NCI-H1930 (cell line): ENCODE measurements around the gene ARHGAP11B.
"Not testable (repeated sequence)": the region's sequence is repeated elsewhere in the genome, so short reads cannot be mapped to it uniquely, and the experiment has no call there.

Experiments
- DNase-seq, 2 experiments: peaks; one replicate each; lab custom pipeline; 2025; lab: John Stamatoyannopoulos, UW

ARHGAP11B gene

DNA sequence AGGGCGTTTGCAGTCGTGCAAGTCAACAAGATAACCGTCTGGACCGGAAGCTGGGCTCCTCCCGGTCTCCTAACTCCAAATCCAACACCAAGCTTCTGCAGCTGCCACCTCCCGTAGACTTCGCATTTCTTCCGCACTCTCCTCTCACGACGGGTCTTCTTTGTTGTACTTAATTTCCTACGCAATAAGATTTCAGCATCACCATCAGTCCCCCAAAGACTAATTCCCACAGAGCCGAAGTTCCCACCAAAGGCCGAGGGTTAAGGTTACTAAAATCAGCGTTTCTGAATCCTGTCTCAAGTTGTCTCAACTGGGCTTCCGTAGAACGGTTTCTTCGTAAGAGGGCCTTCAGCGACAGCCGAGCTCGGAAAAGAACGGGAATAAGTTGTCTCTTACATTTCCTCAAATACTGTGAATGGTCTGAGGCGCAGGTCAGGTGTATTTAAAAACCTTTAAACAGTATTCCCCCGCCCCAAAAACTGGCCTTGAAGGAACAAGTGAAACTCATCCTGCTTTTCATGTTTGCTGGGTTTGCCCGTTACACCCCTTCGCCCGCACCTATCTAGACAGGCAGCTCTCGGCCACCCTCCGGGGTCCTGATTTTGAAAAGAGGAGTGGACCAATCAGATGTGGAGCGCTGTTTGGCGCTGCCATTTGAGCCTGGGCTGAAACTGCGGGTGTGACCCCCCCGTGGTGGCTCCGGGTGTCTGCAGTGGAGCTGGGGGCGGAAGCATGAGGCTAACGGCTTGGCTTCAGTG is at the start of gene ARHGAP11B:
TSS of gene ARHGAP11B (plus strand) at position 693 of the 758 bp plus-strand sequence.
- DNase-seq = not testable (repeated sequence)

DNA sequence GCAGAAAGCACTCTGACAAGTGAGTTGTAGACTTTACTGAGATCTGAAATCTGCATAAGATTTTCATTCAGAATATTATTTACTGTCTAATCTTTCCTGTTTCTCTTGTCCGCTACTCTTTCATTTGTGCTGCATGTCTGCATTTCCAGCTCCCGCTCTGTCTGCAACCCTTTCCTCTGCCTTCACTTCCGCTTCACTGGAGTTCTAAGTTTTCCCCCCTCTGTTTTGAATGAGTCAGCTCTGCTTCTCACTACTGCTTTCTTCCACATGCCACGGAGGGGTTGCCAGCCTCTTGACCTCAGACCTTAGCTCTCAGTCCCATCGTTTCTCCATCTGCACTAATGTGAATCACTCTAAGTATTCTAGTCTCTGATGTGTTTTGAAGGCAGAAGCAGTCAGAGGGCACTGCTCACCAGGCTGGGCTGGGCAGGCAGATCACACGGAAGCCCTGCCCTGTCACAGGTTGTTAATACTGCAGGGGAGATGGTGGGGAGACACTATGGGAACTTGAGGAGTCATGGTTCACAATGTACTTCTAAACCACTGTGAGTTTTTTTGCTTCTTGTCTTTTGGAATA is 46.4 kb upstream of the ARHGAP11B start:
- DNase-seq = not testable (repeated sequence)

DNA sequence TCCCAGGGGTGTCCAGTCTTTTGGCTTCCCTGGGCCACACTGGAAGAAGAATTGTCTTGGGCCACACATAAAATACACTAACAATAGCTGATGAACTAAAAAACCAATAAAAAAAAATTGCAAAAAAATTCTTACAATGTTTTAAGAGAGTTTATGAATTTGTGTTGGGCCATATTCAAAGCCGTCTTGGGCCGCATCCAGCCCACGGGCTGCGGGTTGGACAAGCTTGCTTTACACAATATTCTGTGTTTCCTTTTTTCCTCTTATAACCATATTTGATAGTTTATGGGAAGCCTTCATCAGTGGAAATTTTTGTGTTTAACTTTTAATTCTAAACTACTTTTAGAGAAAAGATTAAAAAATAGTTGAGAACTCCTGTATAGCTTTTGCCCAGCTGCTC is 45.2 kb upstream of the ARHGAP11B start:
- DNase-seq = not testable (repeated sequence)

DNA sequence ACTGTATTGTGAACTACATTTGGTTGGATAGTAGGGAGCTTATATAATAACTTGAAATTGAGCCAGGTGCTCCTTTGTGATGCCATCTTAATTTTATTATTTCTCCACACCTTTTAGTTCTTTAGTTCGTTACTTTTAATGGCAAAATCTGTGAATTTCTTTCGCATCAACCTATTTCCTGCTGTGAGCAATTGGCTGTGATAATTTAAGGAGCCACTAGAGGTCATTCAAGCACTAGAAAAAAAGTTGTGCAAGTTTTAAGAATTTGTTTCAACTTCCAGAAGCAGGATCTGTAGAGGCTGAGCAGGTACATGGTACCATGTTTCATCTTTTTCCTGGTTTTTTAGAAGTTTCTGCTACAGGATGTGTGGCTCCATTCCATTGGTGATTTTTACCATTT is 27.0 kb upstream of the ARHGAP11B start:
- DNase-seq = not testable (repeated sequence)

DNA sequence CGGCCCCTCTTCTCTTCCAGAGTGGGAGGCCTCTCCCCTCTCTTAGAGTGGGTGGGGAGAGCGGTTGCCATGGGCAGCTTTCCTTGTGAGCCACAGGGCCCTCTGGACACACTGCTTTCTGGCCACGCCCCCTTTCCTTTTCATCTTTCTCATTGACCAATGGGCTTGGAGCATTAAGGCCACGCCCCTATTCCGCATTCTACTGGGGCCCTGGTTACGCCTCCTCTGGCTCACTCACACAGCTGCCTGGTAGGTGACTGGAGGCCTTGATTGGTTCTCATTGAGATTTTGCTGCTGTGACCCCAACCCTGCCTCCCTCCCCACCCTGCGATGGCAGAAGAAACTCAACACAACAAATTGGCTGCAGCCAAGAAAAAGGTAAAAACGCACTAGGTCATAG is 22.1 kb upstream of the ARHGAP11B start, which contains the start of gene GOLGA8H:
TSS of gene GOLGA8H (plus strand) at position 233 of the 400 bp plus-strand sequence. CDS start at position 331, 98 bp downstream.
- DNase-seq = not testable (repeated sequence)

DNA sequence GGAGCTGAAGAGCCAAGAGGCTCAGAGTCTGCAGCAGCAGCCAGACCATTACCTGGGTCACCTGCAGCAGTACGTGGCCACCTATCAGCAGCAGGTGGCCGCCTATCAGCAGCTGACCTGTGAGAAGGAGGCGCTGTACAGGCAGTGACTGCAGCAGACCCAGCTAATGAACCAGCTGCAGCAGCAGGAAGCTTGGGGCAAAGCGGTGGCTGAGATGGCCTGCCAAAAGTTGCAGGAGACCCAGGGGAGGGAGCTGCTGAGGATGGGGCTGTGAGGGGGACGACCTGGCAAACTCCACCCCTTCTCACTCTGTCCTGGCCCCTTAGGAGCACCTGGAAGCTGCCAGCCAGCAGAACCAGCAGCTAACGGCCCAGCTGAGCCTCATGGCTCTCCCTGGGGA is 13.7 kb upstream of the ARHGAP11B start:
- DNase-seq = not testable (repeated sequence)

DNA sequence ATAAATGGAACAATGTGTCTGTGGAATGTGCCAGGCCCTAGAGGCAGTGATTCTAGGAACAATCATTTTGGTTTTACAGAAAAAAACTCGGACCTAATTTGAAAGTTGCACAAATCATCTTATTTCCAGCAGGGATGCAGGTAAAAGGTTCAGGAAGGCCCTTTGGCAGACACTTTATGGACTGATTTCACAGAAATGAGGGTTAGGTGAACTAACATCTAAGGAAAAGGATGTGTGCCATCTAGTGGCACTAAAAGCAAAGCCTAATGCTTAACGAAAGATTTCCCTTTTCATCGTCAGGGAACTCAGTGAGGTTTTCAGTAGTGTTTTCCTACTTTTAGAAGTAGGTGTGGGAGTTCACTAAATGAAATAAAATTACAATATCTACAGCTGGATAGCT is 4.6 kb upstream of the ARHGAP11B start:
- DNase-seq = not testable (repeated sequence)

DNA sequence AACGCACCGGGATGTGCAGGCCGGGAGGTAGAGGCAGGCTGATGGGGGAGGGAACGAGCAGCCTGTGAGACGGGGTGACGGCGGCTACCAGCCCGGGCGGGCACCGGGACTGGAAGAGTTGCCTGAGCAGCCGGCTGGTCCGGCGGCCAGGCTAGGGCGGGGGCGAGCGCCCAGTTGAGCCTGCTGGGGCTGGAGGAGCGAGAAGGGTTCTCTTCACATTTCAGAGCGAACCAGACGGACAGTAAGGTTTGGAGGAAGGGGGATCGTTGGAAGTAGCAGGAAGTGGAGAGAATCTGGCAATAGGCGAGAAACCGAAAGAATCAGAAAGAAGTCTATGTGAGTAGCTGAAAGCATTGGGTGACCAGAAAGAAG is 252 bp downstream of the ARHGAP11B start:
- DNase-seq = not testable (repeated sequence)

DNA sequence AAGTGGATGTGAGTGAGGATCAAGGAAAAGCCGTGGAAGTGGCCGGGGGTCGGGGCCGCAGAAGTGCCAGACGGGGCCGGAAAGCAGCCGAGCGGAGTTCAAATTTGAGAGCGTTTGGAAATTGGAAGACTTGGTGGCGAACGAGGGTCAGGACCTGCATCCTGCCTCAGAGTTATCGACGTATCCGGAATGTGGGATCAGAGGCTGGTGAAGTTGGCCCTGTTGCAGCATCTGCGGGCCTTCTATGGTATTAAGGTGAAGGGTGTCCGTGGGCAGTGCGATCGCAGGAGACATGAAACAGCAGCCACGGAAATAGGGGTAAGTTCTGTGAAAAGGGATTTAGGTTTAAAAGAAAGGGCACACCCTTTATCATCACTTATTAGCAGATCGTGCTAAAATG is 704 bp downstream of the ARHGAP11B start:
- not testable (repeated sequence) for DNase-seq

DNA sequence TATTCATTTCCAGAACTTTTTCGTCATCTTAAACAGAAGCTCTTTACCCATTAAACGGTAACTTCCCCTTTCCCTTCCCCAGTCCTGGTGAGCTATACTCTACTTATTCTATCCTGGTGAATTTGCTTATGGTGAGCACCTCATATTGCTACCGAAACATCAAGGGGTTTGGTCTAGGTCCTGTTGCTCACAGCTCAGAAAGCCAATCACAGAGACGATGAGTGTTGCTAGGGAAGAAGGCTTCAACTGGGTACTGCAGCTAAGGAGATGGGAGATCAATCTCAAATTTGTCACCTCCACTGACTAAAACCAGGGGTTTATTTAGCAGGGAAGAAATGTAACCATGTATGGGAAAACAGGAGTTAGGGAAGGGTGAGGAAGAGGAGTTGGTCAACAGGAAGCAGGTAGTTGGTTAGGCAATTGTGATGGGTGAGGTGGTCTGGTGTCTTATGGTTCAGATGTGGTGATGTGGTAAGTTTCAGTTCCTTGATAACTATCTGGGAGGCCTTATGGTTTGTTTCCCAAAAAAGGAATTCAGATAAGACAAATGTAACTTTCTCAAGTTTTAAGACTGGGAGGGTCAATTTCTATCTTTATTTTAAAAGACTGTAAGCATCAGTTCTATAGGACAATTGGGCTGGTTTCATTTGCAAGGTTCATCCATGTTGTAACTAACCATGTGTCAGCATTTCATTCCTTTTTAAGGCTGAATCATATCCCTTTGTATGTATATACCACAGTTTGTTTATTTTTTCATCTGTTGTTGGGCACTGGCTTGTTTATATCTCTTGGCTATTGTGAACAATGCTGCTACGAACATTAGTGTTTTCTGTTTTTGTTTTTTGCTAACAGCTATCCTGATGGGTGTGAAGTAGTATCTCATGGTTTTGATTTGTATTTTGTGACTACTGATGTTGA is 24.3 kb downstream of the ARHGAP11B start:
- DNase-seq = no peak

DNA sequence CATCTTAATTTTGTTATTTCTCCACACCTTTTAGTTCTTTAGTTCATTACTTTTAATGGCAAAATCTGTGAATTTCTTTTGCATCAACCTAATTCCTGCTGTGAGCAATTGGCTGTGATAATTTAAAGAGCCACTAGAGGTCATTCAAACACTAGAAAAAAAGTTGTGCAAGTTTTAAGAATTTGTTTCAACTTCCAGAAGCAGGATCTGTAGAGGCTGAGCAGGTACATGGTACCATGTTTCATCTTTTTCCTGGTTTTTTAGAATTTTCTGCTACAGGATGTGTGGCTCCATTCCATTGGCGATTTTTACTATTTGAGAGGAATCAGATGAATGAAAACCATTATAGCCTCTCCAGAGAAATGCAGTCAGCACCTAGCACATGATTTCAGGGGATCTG is 35.2 kb downstream of the ARHGAP11B start:
- not testable (repeated sequence) for DNase-seq

DNA sequence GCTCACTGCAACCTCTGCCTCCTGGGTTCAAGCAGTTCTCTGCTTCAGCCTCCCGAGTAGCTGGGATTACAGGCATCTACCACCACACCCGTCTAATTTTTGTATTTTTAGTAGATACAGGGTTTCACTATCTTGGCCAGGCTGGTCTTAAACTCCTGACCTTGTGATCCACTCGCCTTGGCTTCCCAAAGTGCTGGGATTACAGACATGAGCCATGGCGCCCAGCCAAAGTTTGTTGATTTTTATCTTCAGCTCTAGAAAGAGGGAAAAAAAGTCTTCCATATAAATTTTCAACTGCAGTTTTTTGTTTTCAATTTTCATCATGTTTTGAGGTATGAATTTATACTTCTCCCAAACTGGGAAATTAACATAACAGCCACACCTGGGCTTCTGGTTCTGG is 43.7 kb downstream of the ARHGAP11B start:
- not testable (repeated sequence) for DNase-seq

DNA sequence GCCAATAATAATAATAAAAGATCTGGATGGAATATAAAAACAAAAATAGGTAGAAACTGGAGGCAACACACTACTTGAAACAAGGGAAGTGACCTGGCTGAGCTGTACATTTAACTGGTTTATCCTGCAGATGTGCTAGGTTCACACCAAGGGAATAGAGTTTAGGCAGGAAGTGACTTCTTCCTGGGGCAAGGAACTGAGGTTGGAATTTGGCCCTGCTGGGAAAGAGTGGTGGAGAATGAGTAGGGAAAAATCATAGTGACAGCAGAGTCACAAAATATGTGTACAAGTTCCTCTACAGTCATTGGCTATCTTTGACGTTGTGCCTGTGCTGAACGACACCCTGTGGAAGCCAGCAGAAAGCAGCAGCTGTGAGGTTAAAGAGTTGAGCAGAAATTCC is 44.1 kb downstream of the ARHGAP11B start:
- no peak for DNase-seq

DNA sequence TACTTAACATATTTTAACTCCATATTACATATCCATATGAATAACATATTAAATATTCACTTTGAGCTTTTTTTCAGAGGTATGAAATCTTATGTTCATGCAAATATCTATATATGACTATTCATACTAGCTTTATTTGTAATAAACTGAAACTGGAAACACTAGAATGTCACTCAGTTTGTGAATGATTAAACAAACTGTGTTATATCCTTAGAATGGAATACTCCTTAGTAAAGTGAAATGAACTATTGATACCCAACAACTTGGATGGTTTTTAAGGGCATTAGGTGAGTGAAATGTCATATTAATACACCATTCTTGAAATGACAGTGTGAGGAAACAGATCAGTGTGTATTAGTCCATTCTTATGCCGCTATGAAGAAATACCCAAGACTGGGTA is 45.4 kb downstream of the ARHGAP11B start:
- no peak for DNase-seq

DNA sequence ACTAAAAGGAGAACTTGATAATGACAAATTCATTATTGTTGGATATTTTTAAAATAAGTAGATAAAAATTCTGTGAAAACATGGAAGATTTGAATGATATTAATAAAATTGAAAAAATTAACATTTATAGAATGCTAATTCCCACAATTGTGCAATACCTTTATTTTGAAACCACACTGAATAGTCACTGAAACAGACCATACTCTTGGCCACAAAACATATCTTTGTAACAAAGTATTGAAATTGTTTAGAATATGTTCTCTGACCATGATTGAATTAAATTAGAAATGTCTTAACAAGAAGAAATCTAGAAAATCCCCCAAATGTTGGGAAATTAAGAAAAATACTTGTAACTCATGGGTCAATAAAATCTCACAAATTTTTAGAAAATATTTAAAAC is 49.2 kb downstream of the ARHGAP11B start:
- DNase-seq = no peak

DNA sequence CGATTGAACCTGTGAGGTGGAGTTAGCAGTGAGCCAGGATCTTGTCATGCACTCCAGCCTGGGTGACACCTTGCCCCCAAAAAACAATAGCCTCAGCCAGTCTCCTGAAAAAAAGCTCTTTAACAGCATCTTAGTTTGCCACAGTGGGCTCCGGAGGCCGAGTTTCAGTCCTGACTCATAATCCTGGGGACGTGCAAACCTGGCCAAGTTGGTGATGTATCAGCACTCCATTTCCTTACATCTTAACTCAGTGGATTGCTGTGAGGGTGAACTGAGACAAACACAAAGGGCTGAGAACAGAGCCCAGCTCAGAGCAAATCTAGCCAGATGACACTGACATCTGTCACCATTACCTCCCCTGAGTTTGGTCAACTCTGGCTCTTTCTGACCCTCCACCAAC is 50.0 kb downstream of the ARHGAP11B start:
- DNase-seq = not testable (repeated sequence)

DNA sequence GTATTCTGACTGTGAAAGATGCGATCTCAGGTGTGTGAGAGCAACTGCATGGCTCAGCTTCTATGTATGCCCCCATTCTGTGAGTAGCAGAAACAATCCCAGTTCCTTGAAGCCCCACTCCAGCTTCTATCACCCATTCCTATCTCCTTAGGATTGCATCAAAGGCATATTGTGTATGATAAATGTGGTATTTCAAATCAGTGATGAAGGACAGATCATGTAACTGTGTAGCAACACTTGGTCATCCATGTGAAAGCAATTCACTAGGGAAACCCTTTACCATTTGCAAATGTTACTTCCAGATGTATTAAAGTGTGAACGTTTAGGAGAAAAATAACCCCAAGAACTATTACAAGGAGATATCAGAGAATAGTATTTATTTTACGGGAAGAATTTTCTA is 55.1 kb downstream of the ARHGAP11B start:
- not testable (repeated sequence) for DNase-seq

DNA sequence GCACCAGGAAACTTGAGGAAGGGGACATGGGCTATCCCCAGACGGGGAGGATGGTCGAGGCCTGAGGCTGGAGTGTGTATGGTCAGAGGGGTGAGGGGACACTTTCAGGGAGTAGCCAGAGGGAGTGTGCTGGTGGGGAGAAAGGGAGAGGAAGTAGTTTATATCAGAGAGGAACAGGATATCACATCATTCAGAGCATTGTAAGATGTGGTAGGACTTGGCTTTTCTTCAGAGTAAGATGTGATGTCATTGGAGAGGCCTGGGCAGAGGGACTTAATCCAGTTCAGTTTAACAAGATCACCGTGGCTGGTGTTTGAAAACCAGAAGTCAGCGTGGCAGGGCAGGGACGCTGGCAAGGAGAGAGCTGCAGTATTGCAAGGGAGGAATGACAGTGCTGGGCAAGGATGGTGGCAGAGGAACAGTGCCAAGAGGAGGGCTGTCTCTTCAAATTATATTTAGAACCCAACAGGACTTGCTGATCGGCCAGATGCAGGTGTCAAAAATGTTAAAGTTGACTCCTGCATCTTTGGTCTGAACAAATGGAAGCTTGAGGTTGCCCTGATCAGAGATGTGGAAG is 59.9 kb downstream of the ARHGAP11B start:
- not testable (repeated sequence) for DNase-seq

DNA sequence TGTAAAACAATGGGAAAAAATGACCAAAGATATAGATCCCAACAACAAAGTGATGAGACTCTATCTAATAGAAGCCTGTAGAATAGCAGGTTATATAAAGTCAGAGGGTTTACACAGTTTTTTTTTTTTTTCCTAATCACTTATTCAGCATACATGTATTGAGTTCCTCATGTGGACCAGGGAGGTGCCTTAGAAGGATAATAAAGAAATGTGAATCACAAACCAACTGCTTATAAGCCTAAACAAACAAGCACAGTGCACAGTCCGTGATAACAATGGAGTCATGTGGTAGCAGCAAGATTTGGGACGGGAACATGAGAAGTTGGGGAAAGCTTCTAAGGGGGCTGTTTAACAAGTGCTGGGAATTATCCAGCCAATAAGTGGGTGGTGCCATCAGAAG is 60.7 kb downstream of the ARHGAP11B start:
- DNase-seq = not testable (repeated sequence)
